Ovary (tissue), 9 donors: ENCODE data around the gene STAB1. TPM values are rescaled to one million over a fixed set of nuclear protein-coding genes. Genes with fewer than 3 reads are reported as not detected.
"Not testable (repeated sequence)": the region's sequence is repeated elsewhere in the genome, so short reads cannot be mapped to it uniquely, and the experiment has no call there.

Experiments used
- DNase-seq, 5 donors: peaks; one replicate each; pipeline ENCODE4 v3.0.0-alpha.2; 2019 to 2020
- H3K27ac ChIP-seq, 2 donors: fragments of 200-600 bp; one replicate each; pipeline versions ENCODE4 v1.5.1 to v1.8.0; 2019 to 2022
- H3K27me3 ChIP-seq: fragments of 200-600 bp; one replicate; pipeline ENCODE4 v1.8.0; 2022
- H3K36me3 ChIP-seq: fragments of 200-600 bp; sonication (generic); one replicate; pipeline ENCODE4 v1.5.1; 2019
- H3K4me1 ChIP-seq: one replicate; pipeline ENCODE4 v1.8.1; 2013; ENCODE audit warnings: mild to moderate bottlenecking, moderate library complexity; ENCODE audit not compliant: insufficient read depth
- H3K4me3 ChIP-seq: fragments of 200-600 bp; sonication (generic); one replicate; pipeline ENCODE4 v1.5.1; 2017
- H3K9me3 ChIP-seq, 2 donors: fragments of 200-600 bp in 1 of 2; sonication (generic) in 1 of 2; one replicate each; pipeline versions ENCODE4 v1.5.1 to v1.8.1; 2013 to 2019; ENCODE audit warnings: mild to moderate bottlenecking in 1 of 2, moderate library complexity in 1 of 2
- CTCF ChIP-seq, 3 donors: fragments of 450-650 bp in 2 of 3; fragments of 200-600 bp in 1 of 3; IDR thresholded peaks; one replicate each; pipeline versions ENCODE4 v1.5.1 to v1.8.0; 2016 to 2022; ENCODE audit warnings: antibody characterized with exemption in 3 of 3, mild to moderate bottlenecking in 1 of 3
- EP300 ChIP-seq: sonication (generic); formaldehyde crosslinking; IDR thresholded peaks from one replicate; pipeline ENCODE4 v1.6.1; 2017; ENCODE audit warnings: antibody characterized with exemption
- POLR2A ChIP-seq: fragments of 450-650 bp; IDR thresholded peaks from one replicate; pipeline ENCODE4 v1.6.1; 2017; ENCODE audit warnings: antibody characterized with exemption, mild to moderate bottlenecking, moderate library complexity
- WGBS, 3 donors: extraction: QIAGEN DNeasy Blood & Tissue Kit in 1 of 3; methylation state at CpG; one replicate each; pipeline versions ENCODE4 v1.1.5 to v1.1.7; 2013 to 2017; 5-methylcytosine and 5-hydroxymethylcytosine counted together
- intact Hi-C, 4 donors: fragments of 100-400 bp; cut with DNase I; formaldehyde crosslinking; loops; one replicate each; pipeline versions ENCODE4 v1.11.0 to v1.15.1; 2022 to 2023
- polyA plus RNA-seq, 2 donors: library from polyadenylated mRNA; stranded (reverse); fragments of 200-250 nt in 1 of 2; fragments of 350-450 nt in 1 of 2; fragmentation: Illumina TruSeq in 1 of 2; extraction: RNeasy Lipid Tissue Mini Kit (QIAGEN cat#74804) in 1 of 2; gene quantifications; one replicate each; pipeline ENCODE4 v1.2.3, GENCODE V29; 2013 to 2014
- total RNA-seq, 7 donors: library from RNA; depleted of rRNA in 2 of 7; stranded (reverse); fragments of >200 nt in 2 of 7; fragmentation: NEBNext Ultra II Directional in 3 of 7; extraction: Animal tissue kit (Norgen Biotek cat#: 25700) in 3 of 7; gene quantifications; one replicate each; pipeline versions ENCODE4 v1.1.0 to v1.2.4, GENCODE V29; 2016 to 2023
- donor health status: DM: no; HTN: no; CAD: no; lungs with moderate emphysema.
- donor health status: DM: no; HTN: no; CAD: no.
- donor health status: Bipolar disorder and iron deficiency.
- donor health status: DM: yes; HTN: yes; CAD: no.
- donor health status: DM: no; HTN: no; CAD: no.
- donor health status: DM: yes; HTN: yes; CAD: no.

Gene STAB1
- total and polyA plus RNA-seq, 9 donors = 21.4 to 114 (median 47.5) TPM

GRCh38 chr3:52525680-52526561 is 30.8 kb downstream of the STAB1 start:
- TF ChIP-seq CTCF (IDR thresholded peaks at IDR 0.05) (no peak), POLR2A (no peak), EP300 (no peak)
- intact Hi-C loops = no loop called here
- no peaks in the 10 kb centered on the region for H3K9me3 ChIP-seq
- no peaks in the 10 kb centered on the region for H3K36me3 ChIP-seq
- no peak overlapping the region for H3K4me3 ChIP-seq
- 71 to 89% (median 77%) methylated on average over 9 of the region's 9 CpGs for WGBS, 3 donors
- H3K27ac ChIP-seq = peak overlapping the region in 1 of 2 donors; percentile 11
- DNase-seq = peak in 2 of 5 donors; percentile 29 to 36
- no peaks in the 10 kb centered on the region for H3K27me3 ChIP-seq
- H3K4me1 ChIP-seq = peaks cover 4% of the 10 kb centered on the region

- intact Hi-C loops, H3K4me1 ChIP-seq, H3K27ac ChIP-seq: not testable (repeated sequence)
Observed at GRCh38 chr3:52526671-52527038, 31.5 kb downstream of the STAB1 start.

GRCh38 chr3:52527039-52527731 is 32.0 kb downstream of the STAB1 start:
- H3K27ac ChIP-seq = no peak overlapping the region
- 75 to 83% (median 82%) methylated on average over 14 of the region's 14 CpGs for WGBS, 3 donors
- peak in 3 of 5 donors; percentile 25 to 53 (median 38) for DNase-seq
- H3K9me3 ChIP-seq = no peaks in the 10 kb centered on the region
- intact Hi-C loops = no loop called here
- H3K4me3 ChIP-seq = no peak overlapping the region
- H3K27me3 ChIP-seq = no peaks in the 10 kb centered on the region
- H3K4me1 ChIP-seq = peaks cover 4% of the 10 kb centered on the region
- TF ChIP-seq POLR2A (no peak), EP300 (no peak), CTCF (IDR thresholded peaks at IDR 0.05) (no peak)
- no peaks in the 10 kb centered on the region for H3K36me3 ChIP-seq

More at GRCh38 chr3:52526671-52527038, 31.5 kb downstream of the STAB1 start:
- DNase-seq, H3K36me3 ChIP-seq, H3K9me3 ChIP-seq, H3K4me3 ChIP-seq, H3K27me3 ChIP-seq: not testable (repeated sequence)
- WGBS, 3 donors = 82 to 87% (median 86%) methylated on average over 5 of the region's 5 CpGs

- intact Hi-C loops = no loop called here
- no peak overlapping the region for H3K27ac ChIP-seq
- no peak overlapping the region for H3K4me3 ChIP-seq
- peaks cover 8% of the 10 kb centered on the region for H3K4me1 ChIP-seq
- H3K27me3 ChIP-seq = no peaks in the 10 kb centered on the region
- no peaks in the 10 kb centered on the region for H3K9me3 ChIP-seq
- 80 to 84% (median 82%) methylated on average over 16 to 18 of the region's 18 CpGs for WGBS, 3 donors
- no peaks in the 10 kb centered on the region for H3K36me3 ChIP-seq
- DNase-seq = peak in 3 of 5 donors; percentile 16 to 38 (median 17)
- TF ChIP-seq POLR2A = no peak
- no peak for TF ChIP-seq EP300
- TF ChIP-seq CTCF (IDR thresholded peaks at IDR 0.05) = no peak
Observed at GRCh38 chr3:52527732-52528585, 32.8 kb downstream of the STAB1 start.
